ENCODE data around the gene MIPOL1. TPM values are rescaled to one million over a fixed set of nuclear protein-coding genes. Genes with fewer than 3 reads are reported as not detected.

MIPOL1 gene
- total and polyA plus RNA-seq, 2 of the 13 experiments (the other 11 are each of a cell fraction or from before 2014, with no cell fraction given): 8.6 to 34.2 TPM

DNA sequence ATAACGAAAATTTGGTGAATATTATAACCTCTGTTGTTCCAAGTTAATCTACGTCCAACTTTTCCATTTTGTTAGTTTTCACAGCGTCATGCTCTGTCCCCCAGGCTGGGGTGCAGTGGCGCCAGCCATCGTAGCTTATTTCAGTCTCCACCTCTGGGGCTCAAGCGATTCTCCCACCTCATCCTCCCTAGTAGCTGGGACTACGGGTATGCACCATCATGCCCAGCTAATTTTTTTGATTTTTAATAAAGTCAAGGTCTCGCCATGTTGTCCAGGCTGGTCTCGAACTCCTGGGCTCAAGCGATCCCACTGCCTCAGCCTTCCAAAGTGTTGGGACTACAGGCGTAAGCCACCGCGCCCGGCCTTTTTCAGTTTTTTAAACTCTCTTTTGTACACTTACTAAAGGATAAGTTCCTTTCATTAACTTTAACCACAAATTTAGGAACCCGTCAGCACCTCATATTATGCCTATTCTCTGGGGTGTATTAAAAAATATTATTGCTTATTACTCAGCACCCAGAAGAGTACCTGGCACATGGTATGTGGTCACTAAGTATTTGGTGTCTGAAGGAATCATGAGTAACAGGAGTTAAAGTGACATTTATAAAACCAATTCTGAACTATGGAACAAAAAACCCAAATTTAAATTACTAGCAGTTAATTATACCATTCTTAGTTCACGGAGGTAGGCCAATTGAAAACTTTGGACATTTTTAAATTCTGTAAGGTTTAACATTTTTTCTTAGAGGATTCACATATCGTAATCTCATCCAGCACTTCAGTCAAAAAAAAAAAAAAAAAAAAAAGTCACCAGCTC, 925 bp upstream of the MIPOL1 start (continued):
- TF ChIP-seq, protein P1, sequence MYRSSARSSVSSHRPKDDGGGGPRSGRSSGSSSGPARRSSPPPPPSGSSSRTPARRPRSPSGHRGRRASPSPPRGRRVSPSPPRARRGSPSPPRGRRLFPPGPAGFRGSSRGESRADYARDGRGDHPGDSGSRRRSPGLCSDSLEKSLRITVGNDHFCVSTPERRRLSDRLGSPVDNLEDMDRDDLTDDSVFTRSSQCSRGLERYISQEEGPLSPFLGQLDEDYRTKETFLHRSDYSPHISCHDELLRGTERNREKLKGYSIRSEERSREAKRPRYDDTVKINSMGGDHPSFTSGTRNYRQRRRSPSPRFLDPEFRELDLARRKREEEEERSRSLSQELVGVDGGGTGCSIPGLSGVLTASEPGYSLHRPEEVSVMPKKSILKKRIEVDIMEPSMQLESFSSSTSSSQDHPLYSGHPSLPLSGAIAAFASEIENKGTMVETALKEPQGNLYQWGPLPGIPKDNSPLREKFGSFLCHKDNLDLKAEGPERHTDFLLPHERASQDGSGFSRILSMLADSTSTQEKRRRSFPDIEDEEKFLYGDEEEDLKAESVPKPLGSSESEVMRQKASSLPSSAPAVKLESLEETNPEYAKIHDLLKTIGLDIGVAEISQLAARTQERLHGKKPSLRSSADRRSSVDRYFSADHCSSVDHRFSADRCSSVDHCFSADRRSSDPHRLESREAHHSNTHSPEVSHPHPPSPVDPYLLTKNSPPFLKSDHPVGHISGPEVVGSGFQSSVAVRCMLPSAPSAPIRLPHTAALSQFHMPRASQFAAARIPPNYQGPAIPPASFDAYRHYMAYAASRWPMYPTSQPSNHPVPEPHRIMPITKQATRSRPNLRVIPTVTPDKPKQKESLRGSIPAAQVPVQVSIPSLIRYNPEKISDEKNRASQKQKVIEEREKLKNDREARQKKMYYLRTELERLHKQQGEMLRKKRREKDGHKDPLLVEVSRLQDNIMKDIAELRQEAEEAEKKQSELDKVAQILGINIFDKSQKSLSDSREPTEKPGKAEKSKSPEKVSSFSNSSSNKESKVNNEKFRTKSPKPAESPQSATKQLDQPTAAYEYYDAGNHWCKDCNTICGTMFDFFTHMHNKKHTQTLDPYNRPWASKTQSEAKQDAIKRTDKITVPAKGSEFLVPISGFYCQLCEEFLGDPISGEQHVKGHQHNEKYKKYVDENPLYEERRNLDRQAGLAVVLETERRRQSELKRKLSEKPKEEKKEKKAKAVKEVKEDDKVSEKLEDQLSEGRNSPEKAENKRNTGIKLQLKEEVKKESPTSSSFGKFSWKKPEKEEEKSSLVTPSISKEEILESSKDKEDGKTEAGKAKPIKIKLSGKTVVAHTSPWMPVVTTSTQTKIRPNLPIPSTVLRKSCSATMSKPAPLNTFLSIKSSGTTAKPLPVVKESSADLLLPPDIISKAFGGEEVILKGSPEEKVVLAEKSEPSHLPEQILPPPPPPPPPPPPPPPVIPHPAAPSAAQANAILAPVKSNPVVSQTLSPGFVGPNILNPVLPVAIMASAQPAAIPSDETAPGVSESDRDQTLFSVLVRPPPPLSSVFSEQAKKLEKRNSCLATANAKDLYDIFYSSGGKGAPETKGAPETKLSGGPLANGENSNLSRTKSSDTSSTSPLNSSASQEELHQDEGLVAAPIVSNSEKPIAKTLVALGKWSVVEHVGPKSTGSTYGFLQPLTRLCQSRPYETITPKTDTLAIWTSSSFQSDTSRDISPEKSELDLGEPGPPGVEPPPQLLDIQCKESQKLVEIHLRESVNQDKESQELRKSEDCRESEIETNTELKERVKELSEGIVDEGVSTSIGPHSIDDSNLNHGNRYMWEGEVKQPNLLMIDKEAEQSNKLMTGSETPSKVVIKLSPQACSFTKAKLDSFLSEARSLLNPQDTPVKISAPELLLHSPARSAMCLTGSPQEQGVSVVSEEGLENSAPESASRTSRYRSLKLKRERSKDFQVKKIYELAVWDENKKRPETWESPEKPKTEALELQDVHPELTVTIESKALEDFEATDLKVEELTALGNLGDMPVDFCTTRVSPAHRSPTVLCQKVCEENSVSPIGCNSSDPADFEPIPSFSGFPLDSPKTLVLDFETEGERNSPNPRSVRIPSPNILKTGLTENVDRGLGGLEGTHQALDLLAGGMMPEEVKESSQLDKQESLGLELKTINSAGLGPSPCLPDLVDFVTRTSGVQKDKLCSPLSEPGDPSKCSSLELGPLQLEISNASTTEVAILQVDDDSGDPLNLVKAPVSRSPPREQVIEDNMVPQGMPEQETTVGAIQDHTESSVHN (CRISPR knock-in tag; IDR thresholded peaks at IDR 0.05): 0 out of 2 replicates have a peak, but pooled peaks have one; percentile 27
- TF ChIP-seq LRRFIP1 (CRISPR knock-in tag; conservative IDR thresholded peaks at IDR 0.05): no peak
- 0 out of 2 replicates have a peak, but pooled peaks have one; percentile 49 for TF ChIP-seq ZNF232 (CRISPR knock-in tag; IDR thresholded peaks at IDR 0.05; ENCODE audit: borderline replicate concordance)
- peak; percentile 55 for TF ChIP-seq ZBTB33 (CRISPR knock-in tag; IDR thresholded peaks at IDR 0.05)
- 0 out of 2 replicates have a peak, but pooled peaks have one; percentile 5 for TF ChIP-seq ZNF580 (CRISPR knock-in tag; IDR thresholded peaks at IDR 0.05; ENCODE audit: borderline replicate concordance, low read depth)
- TF ChIP-seq SSRP1 (CRISPR knock-in tag; IDR thresholded peaks at IDR 0.05): peak; percentile 11; the same call in 1 of the 2 replicates
- no peak for TF ChIP-seq ARID4A (CRISPR knock-in tag; IDR thresholded peaks at IDR 0.05; ENCODE audit: borderline replicate concordance)
- TF ChIP-seq REL (CRISPR knock-in tag; conservative IDR thresholded peaks at IDR 0.05): 0 out of 2 replicates have a peak, but pooled peaks have one; percentile 3
- TF ChIP-seq ZNF598 (CRISPR knock-in tag; IDR thresholded peaks at IDR 0.05; ENCODE audit: borderline replicate concordance): peak; percentile 61; the same call in 1 of the 2 replicates
